Neural progenitor cell (in vitro differentiated cells): Measurements from ENCODE around the gene CELF5.

Experiments
- EZH2 ChIP-seq: fragments of 200-600 bp; sonication (generic); IDR thresholded peaks from 2 replicates; pipeline ENCODE4 v1.6.1; 2017; ENCODE audit warnings: antibody characterized with exemption, mild to moderate bottlenecking, moderate library complexity
- EZH2phosphoT487 ChIP-seq: fragments of 200-600 bp; sonication (generic); IDR thresholded peaks from 2 replicates; pipeline ENCODE4 v1.6.1; 2017; ENCODE audit warnings: antibody characterized with exemption
- TF ChIP-seq, protein P1 (sequence below): fragments of 200-600 bp; sonication (generic); IDR thresholded peaks from 2 replicates; pipeline ENCODE4 v1.5.1; 2017; ENCODE audit warnings: antibody characterized with exemption, mild to moderate bottlenecking

DNA sequence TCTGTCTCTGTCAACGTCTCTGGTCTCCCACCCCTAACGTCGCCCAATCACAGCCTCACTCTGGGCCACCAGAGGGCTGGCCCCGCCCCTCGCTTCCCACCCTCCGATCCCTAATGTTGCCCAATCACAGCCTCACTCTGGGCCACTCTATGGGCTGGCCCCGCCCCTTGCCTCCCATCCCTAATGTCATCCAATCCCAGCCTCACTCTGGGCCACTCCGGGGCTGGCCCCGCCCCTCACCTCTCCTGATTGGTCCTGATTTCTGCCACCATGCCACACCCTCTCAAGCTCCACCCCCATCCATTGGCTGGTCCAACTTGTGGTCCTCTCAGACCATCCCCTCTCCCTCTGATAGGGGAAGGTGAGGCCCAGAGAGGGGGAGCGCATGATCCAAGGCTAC is 24.9 kb downstream of the CELF5 start:
- TF ChIP-seq, protein P1, sequence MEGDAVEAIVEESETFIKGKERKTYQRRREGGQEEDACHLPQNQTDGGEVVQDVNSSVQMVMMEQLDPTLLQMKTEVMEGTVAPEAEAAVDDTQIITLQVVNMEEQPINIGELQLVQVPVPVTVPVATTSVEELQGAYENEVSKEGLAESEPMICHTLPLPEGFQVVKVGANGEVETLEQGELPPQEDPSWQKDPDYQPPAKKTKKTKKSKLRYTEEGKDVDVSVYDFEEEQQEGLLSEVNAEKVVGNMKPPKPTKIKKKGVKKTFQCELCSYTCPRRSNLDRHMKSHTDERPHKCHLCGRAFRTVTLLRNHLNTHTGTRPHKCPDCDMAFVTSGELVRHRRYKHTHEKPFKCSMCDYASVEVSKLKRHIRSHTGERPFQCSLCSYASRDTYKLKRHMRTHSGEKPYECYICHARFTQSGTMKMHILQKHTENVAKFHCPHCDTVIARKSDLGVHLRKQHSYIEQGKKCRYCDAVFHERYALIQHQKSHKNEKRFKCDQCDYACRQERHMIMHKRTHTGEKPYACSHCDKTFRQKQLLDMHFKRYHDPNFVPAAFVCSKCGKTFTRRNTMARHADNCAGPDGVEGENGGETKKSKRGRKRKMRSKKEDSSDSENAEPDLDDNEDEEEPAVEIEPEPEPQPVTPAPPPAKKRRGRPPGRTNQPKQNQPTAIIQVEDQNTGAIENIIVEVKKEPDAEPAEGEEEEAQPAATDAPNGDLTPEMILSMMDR = no peak
- TF ChIP-seq EZH2 (no peak), EZH2phosphoT487 (no peak)
